Keratinocyte (primary cell): Measurements from ENCODE around the gene ACACB.

Experiments used
- EZH2 ChIP-seq: IDR thresholded peaks from one replicate; pipeline ENCODE4 v1.6.1; 2012; ENCODE audit warnings: inconsistent platforms, mild to moderate bottlenecking, low read length, moderate library complexity
- TF ChIP-seq, protein P1 (sequence below), 3 experiments: IDR thresholded peaks in 1 of 3; conservative IDR thresholded peaks in 1 of 3; optimal IDR thresholded peaks in 1 of 3; 2 replicates in 2 of 3; 3 replicates in 1 of 3; pipeline versions ENCODE3 to v1.5.1; 2011; ENCODE audit warnings: low read length in 3 of 3, mild to moderate bottlenecking in 3 of 3, moderate library complexity in 2 of 3, control low read depth in 1 of 3, inconsistent platforms in 1 of 3; ENCODE audit not compliant: insufficient read depth in 2 of 3; ENCODE audit errors: extremely low read depth in 1 of 3

DNA sequence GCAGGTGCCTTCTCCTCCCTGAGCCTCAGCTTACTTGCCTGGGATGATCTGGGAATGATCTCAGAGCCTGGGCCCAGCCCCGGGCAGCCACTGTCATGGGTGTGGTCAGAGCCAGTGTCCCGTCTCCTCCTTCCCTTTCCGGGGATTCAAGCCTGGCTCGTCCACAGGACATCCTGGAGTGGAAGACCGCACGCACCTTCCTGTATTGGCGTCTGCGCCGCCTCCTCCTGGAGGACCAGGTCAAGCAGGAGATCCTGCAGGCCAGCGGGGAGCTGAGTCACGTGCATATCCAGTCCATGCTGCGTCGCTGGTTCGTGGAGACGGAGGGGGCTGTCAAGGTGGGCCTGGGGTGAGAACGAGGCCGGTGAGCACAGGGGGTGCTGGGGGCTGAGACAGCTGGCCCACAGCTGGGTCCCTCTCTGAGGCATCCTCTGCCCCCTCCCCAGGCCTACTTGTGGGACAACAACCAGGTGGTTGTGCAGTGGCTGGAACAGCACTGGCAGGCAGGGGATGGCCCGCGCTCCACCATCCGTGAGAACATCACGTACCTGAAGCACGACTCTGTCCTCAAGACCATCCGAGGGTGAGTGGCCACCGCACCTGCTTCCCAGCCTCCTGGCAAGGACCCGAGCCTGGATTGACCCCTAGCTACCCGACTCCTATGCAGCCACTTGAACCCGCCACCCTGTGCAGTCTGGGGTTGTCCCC lies 148.7 kb downstream of the ACACB start:
- TF ChIP-seq, protein P1, sequence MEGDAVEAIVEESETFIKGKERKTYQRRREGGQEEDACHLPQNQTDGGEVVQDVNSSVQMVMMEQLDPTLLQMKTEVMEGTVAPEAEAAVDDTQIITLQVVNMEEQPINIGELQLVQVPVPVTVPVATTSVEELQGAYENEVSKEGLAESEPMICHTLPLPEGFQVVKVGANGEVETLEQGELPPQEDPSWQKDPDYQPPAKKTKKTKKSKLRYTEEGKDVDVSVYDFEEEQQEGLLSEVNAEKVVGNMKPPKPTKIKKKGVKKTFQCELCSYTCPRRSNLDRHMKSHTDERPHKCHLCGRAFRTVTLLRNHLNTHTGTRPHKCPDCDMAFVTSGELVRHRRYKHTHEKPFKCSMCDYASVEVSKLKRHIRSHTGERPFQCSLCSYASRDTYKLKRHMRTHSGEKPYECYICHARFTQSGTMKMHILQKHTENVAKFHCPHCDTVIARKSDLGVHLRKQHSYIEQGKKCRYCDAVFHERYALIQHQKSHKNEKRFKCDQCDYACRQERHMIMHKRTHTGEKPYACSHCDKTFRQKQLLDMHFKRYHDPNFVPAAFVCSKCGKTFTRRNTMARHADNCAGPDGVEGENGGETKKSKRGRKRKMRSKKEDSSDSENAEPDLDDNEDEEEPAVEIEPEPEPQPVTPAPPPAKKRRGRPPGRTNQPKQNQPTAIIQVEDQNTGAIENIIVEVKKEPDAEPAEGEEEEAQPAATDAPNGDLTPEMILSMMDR (optimal IDR thresholded peaks at IDR 0.05 in 1 of 3, IDR thresholded peaks at IDR 0.05 in 1 of 3, conservative IDR thresholded peaks at IDR 0.05 in 1 of 3; ENCODE audit: extremely low read depth in 1 of 3, insufficient read depth in 2 of 3, low read length in 3 of 3), result no peak
- TF ChIP-seq EZH2, result no peak
